KMS-11 (cell line): Measurements from ENCODE around the gene TMEM169.

ENCODE experiments used
- H2AFZ ChIP-seq: fragments of 200-600 bp; sonication (generic); 2 replicates; pipeline ENCODE4 v1.6.1; 2016; ENCODE audit warnings: antibody characterized with exemption, mixed run types, low read depth
- H3K27ac ChIP-seq: fragments of 200-600 bp; sonication (generic); 2 replicates; pipeline ENCODE4 v1.6.1; 2016; ENCODE audit warnings: mild to moderate bottlenecking, mixed run types
- H3K27me3 ChIP-seq: fragments of 200-600 bp; sonication (generic); 2 replicates; pipeline ENCODE4 v1.6.1; 2017; ENCODE audit warnings: mild to moderate bottlenecking, low read depth, mixed run types, moderate library complexity; ENCODE audit not compliant: insufficient read depth
- H3K36me3 ChIP-seq: fragments of 200-600 bp; sonication (generic); 2 replicates; pipeline ENCODE4 v1.6.1; 2017; ENCODE audit warnings: mild to moderate bottlenecking, mixed run types; ENCODE audit not compliant: insufficient read depth
- H3K4me1 ChIP-seq: fragments of 200-600 bp; sonication (generic); 2 replicates; pipeline ENCODE4 v1.6.1; 2016; ENCODE audit warnings: mild to moderate bottlenecking, low read depth, mixed run types; ENCODE audit not compliant: poor library complexity, severe bottlenecking
- H3K4me2 ChIP-seq: fragments of 200-600 bp; sonication (generic); 2 replicates; pipeline ENCODE4 v1.7.0; 2016; ENCODE audit warnings: mild to moderate bottlenecking, mixed run types
- H3K4me3 ChIP-seq: fragments of 200-600 bp; sonication (generic); IDR thresholded peaks from 2 replicates; pipeline ENCODE4 v1.6.1; 2017; ENCODE audit warnings: low read depth, low read length, mixed read lengths; ENCODE audit not compliant: insufficient read depth
- H3K79me2 ChIP-seq: fragments of 200-600 bp; sonication (generic); 2 replicates; pipeline ENCODE4 v1.6.1; 2016; ENCODE audit warnings: low read depth, mixed run types; ENCODE audit not compliant: insufficient read depth
- H3K9ac ChIP-seq: fragments of 200-600 bp; sonication (generic); 2 replicates; pipeline ENCODE4 v1.6.1; 2016; ENCODE audit warnings: mild to moderate bottlenecking, mixed run types
- H4K20me1 ChIP-seq: fragments of 200-600 bp; sonication (generic); 2 replicates; pipeline ENCODE4 v1.6.1; 2016; ENCODE audit warnings: mild to moderate bottlenecking, mixed run types; ENCODE audit not compliant: insufficient read depth
- CTCF ChIP-seq: fragments of 200-600 bp; sonication (generic); conservative IDR thresholded peaks from 2 replicates; pipeline ENCODE4 v1.6.1; 2017; ENCODE audit warnings: low read depth, mild to moderate bottlenecking, antibody characterized with exemption, low read length, moderate library complexity, mixed read lengths

Gene TMEM169

GRCh38 chr2:216064014-216064630, 17.6 kb upstream of the TMEM169 start:
- H3K27ac ChIP-seq: no peak overlapping the region
- no peaks in the 10 kb centered on the region for H3K27me3 ChIP-seq
- H2AFZ ChIP-seq: no peak overlapping the region
- no peak overlapping the region for H3K4me3 ChIP-seq
- H3K4me1 ChIP-seq: peaks cover 8% of the 10 kb centered on the region
- TF ChIP-seq CTCF: no peak
- H4K20me1 ChIP-seq: no peaks in the 10 kb centered on the region
- no peaks in the 10 kb centered on the region for H3K36me3 ChIP-seq
- H3K4me2 ChIP-seq: no peak overlapping the region
- no peaks in the 10 kb centered on the region for H3K79me2 ChIP-seq
- no peak overlapping the region for H3K9ac ChIP-seq

GRCh38 chr2:216064665-216065064, 17.1 kb upstream of the TMEM169 start:
- H3K4me3 ChIP-seq: no peak overlapping the region
- no peaks in the 10 kb centered on the region for H3K27me3 ChIP-seq
- no peak overlapping the region for H3K9ac ChIP-seq
- H3K27ac ChIP-seq: no peak overlapping the region
- H2AFZ ChIP-seq: no peak overlapping the region
- peaks cover 6% of the 10 kb centered on the region for H3K4me1 ChIP-seq
- no peaks in the 10 kb centered on the region for H4K20me1 ChIP-seq
- no peaks in the 10 kb centered on the region for H3K79me2 ChIP-seq
- H3K36me3 ChIP-seq: no peaks in the 10 kb centered on the region
- no peak for TF ChIP-seq CTCF
- H3K4me2 ChIP-seq: no peak overlapping the region

- no peak overlapping the region for H2AFZ ChIP-seq
- H3K36me3 ChIP-seq: no peaks in the 10 kb centered on the region
- H3K9ac ChIP-seq: no peak overlapping the region
- peaks cover 5% of the 10 kb centered on the region for H3K4me1 ChIP-seq
- no peak overlapping the region for H3K4me3 ChIP-seq
- no peaks in the 10 kb centered on the region for H4K20me1 ChIP-seq
- H3K27me3 ChIP-seq: no peaks in the 10 kb centered on the region
- TF ChIP-seq CTCF: no peak
- H3K79me2 ChIP-seq: no peaks in the 10 kb centered on the region
- no peak overlapping the region for H3K4me2 ChIP-seq
- no peak overlapping the region for H3K27ac ChIP-seq
These were observed 15.5 kb upstream of the TMEM169 start for GRCh38 chr2:216066230-216066629.

- H3K9ac ChIP-seq: no peak overlapping the region
- H3K4me2 ChIP-seq: no peak overlapping the region
- no peak overlapping the region for H2AFZ ChIP-seq
- no peaks in the 10 kb centered on the region for H3K79me2 ChIP-seq
- H3K4me1 ChIP-seq: no peaks in the 10 kb centered on the region
- H3K27me3 ChIP-seq: no peaks in the 10 kb centered on the region
- H4K20me1 ChIP-seq: no peaks in the 10 kb centered on the region
- TF ChIP-seq CTCF: no peak
- H3K27ac ChIP-seq: no peak overlapping the region
- no peak overlapping the region for H3K4me3 ChIP-seq
- no peaks in the 10 kb centered on the region for H3K36me3 ChIP-seq
These were observed 12.7 kb upstream of the TMEM169 start for GRCh38 chr2:216069028-216069427.
